ENCODE measurements around the gene CAMTA1. TPM values are rescaled to one million over a fixed set of nuclear protein-coding genes. Genes with fewer than 3 reads are reported as not detected.

Gene CAMTA1
- total RNA-seq, 2 donors from 2014 or later = 100 to 102 TPM

DNA sequence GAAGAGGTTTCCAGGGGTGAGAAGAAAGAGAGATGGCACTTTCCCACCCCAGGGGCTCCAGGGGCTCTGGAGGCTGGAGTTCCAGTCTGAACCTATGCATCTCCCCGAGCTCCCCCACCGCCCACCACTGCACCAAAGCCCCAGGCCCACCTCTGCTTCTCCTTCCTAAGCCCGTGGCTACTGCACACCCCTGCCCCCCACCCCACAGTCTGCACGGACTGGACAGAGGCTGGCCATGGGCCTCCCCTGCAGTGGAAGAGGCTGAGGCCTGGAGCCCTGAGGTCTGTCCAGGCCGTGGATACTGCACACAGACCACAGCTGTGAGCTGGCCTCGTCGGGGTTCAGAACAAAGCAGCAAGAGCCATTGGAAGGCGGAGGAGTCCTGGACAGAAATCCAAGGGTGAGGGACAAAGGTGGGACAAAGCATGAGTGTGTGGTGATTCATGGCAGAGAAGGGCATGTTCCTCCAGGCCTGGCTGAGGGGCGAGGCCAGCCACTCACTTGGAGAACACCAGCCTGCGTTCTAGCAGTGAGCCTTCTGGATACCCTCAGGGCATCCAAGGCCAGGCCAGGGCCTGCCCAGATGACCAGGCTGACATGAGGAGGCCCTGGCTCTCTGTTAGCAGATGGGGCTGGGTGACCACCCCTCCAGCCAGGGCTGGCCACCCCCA, 741.1 kb downstream of the CAMTA1 start:
- no peaks in the 10 kb centered on the region for H3K27me3 ChIP-seq (replicated peaks; ENCODE audit: insufficient read depth)
- H3K4me3 ChIP-seq = no peak overlapping the region
- H3K36me3 ChIP-seq = no peaks in the 10 kb centered on the region
- no peak for DNase-seq (ENCODE audit: low spot score)
- H3K4me1 ChIP-seq (replicated peaks) = no peaks in the 10 kb centered on the region
- H3K27ac ChIP-seq = no peak overlapping the region
- intact Hi-C loops (cut with DNase I) = no loop called here
- TF ChIP-seq POLR2A (IDR thresholded peaks at IDR 0.05) = no peak
- TF ChIP-seq, protein P1, sequence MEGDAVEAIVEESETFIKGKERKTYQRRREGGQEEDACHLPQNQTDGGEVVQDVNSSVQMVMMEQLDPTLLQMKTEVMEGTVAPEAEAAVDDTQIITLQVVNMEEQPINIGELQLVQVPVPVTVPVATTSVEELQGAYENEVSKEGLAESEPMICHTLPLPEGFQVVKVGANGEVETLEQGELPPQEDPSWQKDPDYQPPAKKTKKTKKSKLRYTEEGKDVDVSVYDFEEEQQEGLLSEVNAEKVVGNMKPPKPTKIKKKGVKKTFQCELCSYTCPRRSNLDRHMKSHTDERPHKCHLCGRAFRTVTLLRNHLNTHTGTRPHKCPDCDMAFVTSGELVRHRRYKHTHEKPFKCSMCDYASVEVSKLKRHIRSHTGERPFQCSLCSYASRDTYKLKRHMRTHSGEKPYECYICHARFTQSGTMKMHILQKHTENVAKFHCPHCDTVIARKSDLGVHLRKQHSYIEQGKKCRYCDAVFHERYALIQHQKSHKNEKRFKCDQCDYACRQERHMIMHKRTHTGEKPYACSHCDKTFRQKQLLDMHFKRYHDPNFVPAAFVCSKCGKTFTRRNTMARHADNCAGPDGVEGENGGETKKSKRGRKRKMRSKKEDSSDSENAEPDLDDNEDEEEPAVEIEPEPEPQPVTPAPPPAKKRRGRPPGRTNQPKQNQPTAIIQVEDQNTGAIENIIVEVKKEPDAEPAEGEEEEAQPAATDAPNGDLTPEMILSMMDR (IDR thresholded peaks at IDR 0.05) = no peak
- no peak for TF ChIP-seq POLR2AphosphoS5 (IDR thresholded peaks at IDR 0.05)
- H3K9me3 ChIP-seq = no peaks in the 10 kb centered on the region
- WGBS = 82% methylated on average over 10 of the region's 10 CpGs

DNA sequence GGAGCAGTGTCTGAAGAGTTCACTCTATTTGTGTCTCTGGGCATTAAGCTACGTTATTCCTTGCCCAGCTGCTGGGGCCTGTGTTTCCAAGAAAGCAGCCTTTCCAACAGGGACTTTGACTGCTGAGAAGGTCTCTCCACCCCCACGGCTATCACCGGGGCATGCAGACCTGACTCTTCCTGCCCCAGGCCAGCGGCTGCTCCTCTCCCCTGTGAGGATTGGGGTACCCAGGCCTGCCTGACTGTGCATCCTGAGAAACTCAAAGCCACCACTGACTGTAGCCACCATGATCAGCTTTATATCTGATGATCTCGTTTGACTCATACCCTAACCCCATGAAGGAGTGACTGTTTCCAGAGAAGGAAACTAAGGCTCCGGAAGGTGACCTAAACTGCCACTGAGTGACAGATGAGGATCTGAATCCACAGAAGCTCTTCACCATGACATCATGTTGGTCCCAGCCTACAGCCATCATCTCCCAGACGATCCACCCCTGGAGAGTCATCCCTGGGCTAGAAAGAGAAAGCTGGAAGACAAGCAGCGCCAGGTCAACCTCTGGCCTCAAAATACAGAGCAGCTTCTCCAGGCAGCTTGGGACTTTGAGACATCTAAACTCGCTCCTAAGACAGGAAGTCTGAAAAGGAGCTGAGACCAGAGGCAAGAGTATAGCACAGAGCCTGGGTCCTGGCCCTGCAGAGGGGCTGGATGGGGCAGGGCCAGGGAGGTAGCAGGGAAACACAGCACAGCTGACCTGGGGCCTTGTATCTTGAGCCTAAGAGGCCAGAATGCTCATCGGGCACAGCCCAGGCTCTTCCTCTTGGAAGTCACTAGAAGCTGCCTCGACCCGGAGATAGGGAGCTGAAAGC, 741.8 kb downstream of the CAMTA1 start:
- DNase-seq (ENCODE audit: low spot score) = no peak
- no peaks in the 10 kb centered on the region for H3K27me3 ChIP-seq (replicated peaks; ENCODE audit: insufficient read depth)
- TF ChIP-seq POLR2A (IDR thresholded peaks at IDR 0.05) (no peak), POLR2AphosphoS5 (IDR thresholded peaks at IDR 0.05) (no peak)
- TF ChIP-seq, protein P1 (IDR thresholded peaks at IDR 0.05) = no peak
- no peaks in the 10 kb centered on the region for H3K36me3 ChIP-seq
- intact Hi-C loops (cut with DNase I) = no loop called here
- H3K9me3 ChIP-seq = no peaks in the 10 kb centered on the region
- no peak overlapping the region for H3K4me3 ChIP-seq
- no peaks in the 10 kb centered on the region for H3K4me1 ChIP-seq (replicated peaks)
- no peak overlapping the region for H3K27ac ChIP-seq
- 90% methylated on average over 12 of the region's 12 CpGs for WGBS

DNA sequence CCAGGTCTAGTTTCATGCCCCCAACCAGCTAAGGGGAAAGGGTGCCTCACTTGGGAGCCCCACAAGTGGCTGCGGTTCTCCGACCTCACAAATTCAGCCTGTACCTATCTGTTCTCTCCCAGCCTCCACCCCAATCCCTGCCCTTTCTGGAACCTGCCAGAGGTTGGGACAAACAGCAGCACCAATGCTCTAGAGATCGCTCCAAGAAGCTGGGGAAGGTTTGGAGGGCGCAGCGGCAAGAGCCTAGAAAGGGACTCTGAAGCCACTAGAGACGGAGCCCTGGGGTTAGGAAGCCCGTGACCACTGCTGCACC, 742.4 kb downstream of the CAMTA1 start:
- no peak overlapping the region for H3K4me3 ChIP-seq
- H3K4me1 ChIP-seq (replicated peaks) = no peaks in the 10 kb centered on the region
- no peak for TF ChIP-seq POLR2A (IDR thresholded peaks at IDR 0.05)
- TF ChIP-seq POLR2AphosphoS5 (IDR thresholded peaks at IDR 0.05) = no peak
- TF ChIP-seq, protein P1 (IDR thresholded peaks at IDR 0.05) = no peak
- H3K27ac ChIP-seq = no peak overlapping the region
- 97% methylated on average over 7 of the region's 7 CpGs for WGBS
- no peak for DNase-seq (ENCODE audit: low spot score)
- intact Hi-C loops (cut with DNase I) = no loop called here
- no peaks in the 10 kb centered on the region for H3K27me3 ChIP-seq (replicated peaks; ENCODE audit: insufficient read depth)
- no peaks in the 10 kb centered on the region for H3K9me3 ChIP-seq
- H3K36me3 ChIP-seq = no peaks in the 10 kb centered on the region

DNA sequence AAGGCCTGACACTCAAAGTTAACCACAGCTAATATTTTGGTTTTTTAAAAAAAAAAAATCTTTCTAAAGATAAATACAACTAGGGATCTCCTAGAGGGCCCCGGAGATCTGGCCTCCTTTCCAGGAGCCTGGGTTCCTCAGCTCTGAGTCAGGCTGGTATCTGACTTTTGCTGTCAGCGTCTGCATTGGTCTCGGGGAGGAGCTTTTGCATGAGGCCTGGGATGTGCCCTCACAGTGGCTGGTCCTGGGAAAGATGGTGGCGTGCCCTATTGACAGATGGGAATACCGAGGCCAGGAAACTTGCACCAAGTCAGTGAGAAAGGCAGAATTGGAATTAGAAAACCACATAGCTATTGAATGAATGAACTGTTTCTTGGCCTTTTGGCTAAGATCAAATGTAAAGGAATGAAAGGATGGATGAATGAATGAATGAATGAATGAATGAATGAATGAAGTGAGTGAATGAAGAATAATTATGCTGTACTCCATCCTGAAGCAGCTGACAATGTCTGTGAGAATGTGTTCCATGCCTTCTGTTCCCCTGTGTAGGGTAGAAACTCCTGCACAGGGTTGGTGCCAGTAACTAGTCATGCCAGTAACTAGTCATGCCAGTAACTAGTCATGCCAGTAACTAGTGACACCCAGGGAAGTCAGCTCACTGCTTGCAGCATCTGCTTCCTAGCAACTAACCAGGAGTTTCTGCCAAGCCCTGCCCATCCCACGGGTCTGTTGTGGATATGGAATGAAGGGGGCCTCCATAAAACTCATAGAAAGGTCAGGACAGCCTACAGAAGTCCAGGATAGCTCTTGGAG, 743.3 kb downstream of the CAMTA1 start:
- intact Hi-C loops (cut with DNase I) = no loop called here
- TF ChIP-seq POLR2A (IDR thresholded peaks at IDR 0.05) = no peak
- TF ChIP-seq POLR2AphosphoS5 (IDR thresholded peaks at IDR 0.05) = no peak
- TF ChIP-seq, protein P1 (IDR thresholded peaks at IDR 0.05) = no peak
- no peaks in the 10 kb centered on the region for H3K9me3 ChIP-seq
- H3K27me3 ChIP-seq (replicated peaks; ENCODE audit: insufficient read depth) = no peaks in the 10 kb centered on the region
- no peaks in the 10 kb centered on the region for H3K4me1 ChIP-seq (replicated peaks)
- H3K4me3 ChIP-seq = no peak overlapping the region
- no peaks in the 10 kb centered on the region for H3K36me3 ChIP-seq
- H3K27ac ChIP-seq = no peak overlapping the region
- DNase-seq (ENCODE audit: low spot score) = no peak
- 90% methylated on average over 6 of the region's 6 CpGs for WGBS

Measured in prostate gland (tissue), 2 donors.